K562 (cell line): ENCODE data around the gene ZBTB38. TPM values are rescaled to one million over a fixed set of nuclear protein-coding genes. Genes with fewer than 3 reads are reported as not detected.
A peak's percentile ranks its signal among the peaks of the same experiment; 100 is the strongest.

Experiments used
- CBX2 ChIP-seq: fragments of 200-600 bp; sonication (generic); IDR thresholded peaks from one replicate; pipeline ENCODE4 v1.6.1; 2012; ENCODE audit warnings: mild to moderate bottlenecking, low read length, inconsistent platforms; ENCODE audit not compliant: insufficient read depth, poor library complexity, severe bottlenecking
- CHAMP1 ChIP-seq: fragments of 450-650 bp; IDR thresholded peaks from 2 replicates; pipeline ENCODE4 v1.6.1; 2016; ENCODE audit warnings: mild to moderate bottlenecking
- CHCHD3 ChIP-seq: fragments of 250-450 bp; sonication (Bioruptor Pico); IDR thresholded peaks from 2 replicates; pipeline ENCODE4 v2.1.2; 2022; ENCODE audit warnings: mild to moderate bottlenecking
- FUS ChIP-seq: fragments of 200-400 bp; formaldehyde crosslinking; optimal IDR thresholded peaks from 2 replicates; pipeline ENCODE3; 2017; ENCODE audit warnings: low read depth, low read length
- HOXB6 ChIP-seq: fragments of 250-450 bp; sonication (Bioruptor Pico); IDR thresholded peaks from 2 replicates; pipeline ENCODE4 v1.5.1; 2022; ENCODE audit warnings: mild to moderate bottlenecking, borderline replicate concordance
- NFIC ChIP-seq: fragments of 450-650 bp; IDR thresholded peaks from 2 replicates; pipeline ENCODE4 v1.6.1; 2017; ENCODE audit warnings: mild to moderate bottlenecking, inconsistent platforms
- POLR2AphosphoS2 ChIP-seq: IDR thresholded peaks from 2 replicates; pipeline ENCODE4 v1.6.1; 2012; ENCODE audit warnings: low read length, improper control_type of control experiment
- POU5F1 ChIP-seq: fragments of 150-350 bp; IDR thresholded peaks from 2 replicates; pipeline ENCODE4 v1.6.1; 2014; ENCODE audit warnings: borderline replicate concordance, low read length, low read depth, mild to moderate bottlenecking; ENCODE audit not compliant: partially characterized antibody
- REST ChIP-seq, 2 experiments: fragments of 450-650 bp; formaldehyde crosslinking in 1 of 2; IDR thresholded peaks; 2 replicates each; pipeline versions ENCODE4 v1.4.0 to v1.6.1; 2014 to 2020; ENCODE audit warnings: mild to moderate bottlenecking in 2 of 2, borderline replicate concordance in 1 of 2, low read depth in 1 of 2
- SIN3B ChIP-seq: fragments of 450-650 bp; IDR thresholded peaks from 2 replicates; pipeline ENCODE4 v1.6.1; 2017; ENCODE audit warnings: low read depth, mild to moderate bottlenecking, moderate library complexity
- SMARCA4 ChIP-seq: fragments of 450-650 bp; IDR thresholded peaks from 2 replicates; pipeline ENCODE4 v1.6.1; 2016
- SMARCE1 ChIP-seq: fragments of 450-650 bp; IDR thresholded peaks from 2 replicates; pipeline ENCODE4 v1.7.1; 2016; ENCODE audit warnings: mild to moderate bottlenecking
- TCF7 ChIP-seq: sonication (generic); IDR thresholded peaks from 2 replicates; pipeline ENCODE4 v1.6.1; 2016; ENCODE audit warnings: antibody characterized with exemption, borderline replicate concordance
- ZNF133 ChIP-seq: fragments of 250-450 bp; sonication (Bioruptor Pico); IDR thresholded peaks from 2 replicates; pipeline ENCODE4 v1.4.0; 2020; ENCODE audit warnings: mild to moderate bottlenecking
- ZNF699 ChIP-seq: fragments of 250-450 bp; sonication (Bioruptor Pico); IDR thresholded peaks from 2 replicates; pipeline ENCODE4 v1.8.0; 2021; ENCODE audit warnings: mild to moderate bottlenecking, moderate library complexity; ENCODE audit not compliant: insufficient replicate concordance
- ZNF77 ChIP-seq: fragments of 250-450 bp; sonication (Bioruptor Pico); IDR thresholded peaks from 2 replicates; pipeline ENCODE4 v1.5.0; 2020
- polyA plus RNA-seq, 8 experiments: library from polyadenylated mRNA; depleted of rRNA in 4 of 8; stranded (reverse) in 5 of 8; unstranded in 3 of 8; fragments of >200 nt; fragmentation: Nextera tagmentation in 2 of 8; fragmentation: Illumina TruSeq in 1 of 8; extraction: Ambion mirVana in 2 of 8; extraction: Trizol in 1 of 8; gene quantifications; 2 replicates each; pipeline versions ENCODE4 v1.2.1 to v1.2.3, GENCODE V29; 2011 to 2014; ENCODE audit warnings: inconsistent platforms in 1 of 8, missing spikeins in 1 of 8
- total RNA-seq, 7 experiments: library from RNA; depleted of rRNA in 6 of 7; stranded (reverse); fragments of >200 nt in 6 of 7; fragmentation: Illumina TruSeq in 2 of 7; extraction: Trizol in 2 of 7; gene quantifications; 2 replicates each; pipeline versions ENCODE4 v1.2.1 to v1.2.3, GENCODE V29; 2011 to 2021; ENCODE audit warnings: low replicate concordance in 1 of 7
- TF ChIP-seq, protein P1 (sequence below): fragments of 450-650 bp; conservative IDR thresholded peaks from 2 replicates; pipeline ENCODE4 v1.6.1; 2016; ENCODE audit warnings: missing genetic modification characterization, low read depth, mild to moderate bottlenecking, control low read depth, missing compliant biosample characterization

ZBTB38 gene
- total and polyA plus RNA-seq, 9 of the 15 experiments (the other 6 are each of a cell fraction or from before 2014, with no cell fraction given): 12.1 to 39.4 (median 22.9) TPM

DNA sequence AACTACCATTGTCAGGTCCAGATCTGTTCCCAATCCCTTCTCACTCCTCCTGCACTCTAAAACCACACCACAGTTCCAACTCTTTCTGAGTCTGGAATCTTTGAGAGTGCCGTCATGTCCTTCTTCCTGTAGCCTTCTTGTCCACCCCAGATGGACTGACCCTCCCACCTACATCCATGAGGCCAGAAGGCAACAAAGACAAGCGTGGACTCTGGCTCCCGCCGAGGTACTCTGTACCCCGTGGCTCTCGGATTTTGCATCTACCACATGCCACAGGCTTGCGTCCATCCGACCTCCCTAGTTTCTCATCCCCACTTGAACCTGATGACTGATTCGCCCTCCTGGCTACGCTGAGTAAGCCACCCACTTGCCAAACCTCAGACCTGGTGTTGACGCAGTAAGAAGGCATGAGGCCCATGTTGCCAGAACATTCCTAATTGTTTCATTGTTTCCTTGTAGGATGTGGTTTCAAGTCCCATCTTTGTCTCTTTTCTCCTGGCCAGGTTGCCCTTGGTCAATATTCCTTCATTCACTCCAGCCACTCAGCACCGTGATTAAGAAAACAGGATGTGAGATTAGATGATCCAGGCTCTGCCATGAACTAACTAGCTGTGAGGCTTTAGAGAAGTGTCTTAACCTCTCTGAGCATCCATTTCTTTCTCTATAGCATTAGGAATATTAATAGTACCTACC lies 1.1 kb upstream of the ZBTB38 start (continued):
- no peak for TF ChIP-seq REST (IDR thresholded peaks at IDR 0.05; ENCODE audit: borderline replicate concordance)
- no peak for TF ChIP-seq REST (CRISPR knock-in tag; IDR thresholded peaks at IDR 0.05; ENCODE audit: low read depth)
- TF ChIP-seq HOXB6: no peak
- no peak for TF ChIP-seq NFIC
- TF ChIP-seq FUS: no peak
- no peak for TF ChIP-seq ZNF699 (CRISPR knock-in tag)
- peak; percentile 23; the same call in 1 of the 2 replicates for TF ChIP-seq CHAMP1
- no peak for TF ChIP-seq ZNF77
- TF ChIP-seq CBX2: no peak
- TF ChIP-seq, protein P1, sequence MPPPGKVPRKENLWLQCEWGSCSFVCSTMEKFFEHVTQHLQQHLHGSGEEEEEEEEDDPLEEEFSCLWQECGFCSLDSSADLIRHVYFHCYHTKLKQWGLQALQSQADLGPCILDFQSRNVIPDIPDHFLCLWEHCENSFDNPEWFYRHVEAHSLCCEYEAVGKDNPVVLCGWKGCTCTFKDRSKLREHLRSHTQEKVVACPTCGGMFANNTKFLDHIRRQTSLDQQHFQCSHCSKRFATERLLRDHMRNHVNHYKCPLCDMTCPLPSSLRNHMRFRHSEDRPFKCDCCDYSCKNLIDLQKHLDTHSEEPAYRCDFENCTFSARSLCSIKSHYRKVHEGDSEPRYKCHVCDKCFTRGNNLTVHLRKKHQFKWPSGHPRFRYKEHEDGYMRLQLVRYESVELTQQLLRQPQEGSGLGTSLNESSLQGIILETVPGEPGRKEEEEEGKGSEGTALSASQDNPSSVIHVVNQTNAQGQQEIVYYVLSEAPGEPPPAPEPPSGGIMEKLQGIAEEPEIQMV (tag): no peak
- no peak for TF ChIP-seq SIN3B
- no peak for TF ChIP-seq ZNF133 (CRISPR knock-in tag)
- no peak for TF ChIP-seq POLR2AphosphoS2
- no peak for TF ChIP-seq TCF7
- no peak for TF ChIP-seq SMARCE1
- TF ChIP-seq SMARCA4: no peak
- no peak for TF ChIP-seq CHCHD3 (CRISPR knock-in tag)
- no peak for TF ChIP-seq POU5F1
